ENCODE results near the gene CTNND2.

CTNND2 gene

GRCh38 chr5:11777096-11777495 is 127.2 kb downstream of the CTNND2 start:
- DNase-seq: no peak

DNA sequence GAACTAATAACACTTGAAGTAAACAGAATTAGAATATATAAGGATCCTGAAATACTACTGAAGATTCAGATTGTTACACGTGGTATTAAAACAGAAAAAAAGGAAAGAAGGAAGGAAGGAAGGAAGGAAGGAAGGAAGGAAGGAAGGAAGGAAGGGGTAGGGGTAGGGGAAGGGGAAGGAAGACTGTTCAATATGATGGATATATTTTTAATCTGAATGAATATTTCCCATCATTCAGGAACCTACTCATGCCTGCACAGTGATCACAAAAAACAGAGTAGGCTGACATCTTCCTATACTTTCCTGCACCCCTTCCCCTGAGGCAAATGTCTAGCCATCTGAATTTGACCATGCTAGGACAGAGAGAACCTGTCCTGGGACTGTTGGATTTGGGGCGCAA is 133.9 kb downstream of the CTNND2 start:
- no peak for DNase-seq

DNA sequence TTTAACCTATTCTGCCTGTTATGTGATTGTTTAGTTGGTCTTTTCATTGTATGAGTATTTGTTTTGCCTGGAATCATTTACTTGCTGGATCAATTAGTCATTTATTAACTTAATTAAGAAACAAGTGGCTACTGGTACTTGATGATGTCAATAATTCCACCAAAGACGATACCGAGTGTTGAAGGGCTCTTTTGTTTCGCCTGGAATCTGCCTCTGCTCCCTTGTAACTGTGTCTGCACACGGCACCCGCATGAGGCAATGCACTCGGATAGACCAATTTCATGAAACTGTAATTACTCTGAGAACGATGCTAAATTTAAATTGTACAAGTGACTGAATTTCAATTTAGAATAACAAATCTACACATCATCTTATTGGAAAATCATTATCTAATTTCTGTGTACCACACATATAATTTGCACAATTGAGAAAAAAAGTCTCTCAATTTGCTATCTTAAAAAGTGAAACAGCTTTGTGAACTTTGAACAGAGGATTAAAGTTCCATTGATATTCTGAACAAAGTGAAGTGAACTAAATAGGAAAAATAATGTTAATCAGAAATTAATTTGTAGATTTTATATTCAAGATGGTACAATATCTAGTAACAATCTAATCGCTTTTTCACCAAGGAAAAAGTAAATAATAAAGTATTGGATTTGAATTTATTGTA is 143.2 kb downstream of the CTNND2 start:
- DNase-seq: no peak

- DNase-seq: no peak
Measured at GRCh38 chr5:11758321-11758720, 145.9 kb downstream of the CTNND2 start.

DNA sequence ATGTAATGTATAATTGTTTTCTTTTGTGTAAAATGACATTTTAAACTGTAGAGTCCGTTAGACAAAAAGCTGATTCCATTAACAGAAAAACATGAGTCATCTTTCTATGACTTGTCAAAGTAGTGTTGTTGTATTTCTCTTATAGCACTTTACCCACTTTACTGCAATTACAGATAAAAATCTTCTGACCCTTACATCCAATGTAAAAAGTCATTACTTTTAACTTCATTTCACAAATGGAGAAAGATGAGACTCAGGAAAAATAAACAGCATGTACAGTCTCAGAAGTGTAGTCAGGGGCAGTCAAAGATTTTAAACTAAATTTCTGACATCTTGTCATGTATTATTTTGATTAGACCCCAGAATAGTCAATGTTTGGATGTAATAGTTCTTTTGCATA is 146.6 kb downstream of the CTNND2 start:
- no peak for DNase-seq

- DNase-seq: no peak
Measured at GRCh38 chr5:11737010-11737409, 167.2 kb downstream of the CTNND2 start.

DNA sequence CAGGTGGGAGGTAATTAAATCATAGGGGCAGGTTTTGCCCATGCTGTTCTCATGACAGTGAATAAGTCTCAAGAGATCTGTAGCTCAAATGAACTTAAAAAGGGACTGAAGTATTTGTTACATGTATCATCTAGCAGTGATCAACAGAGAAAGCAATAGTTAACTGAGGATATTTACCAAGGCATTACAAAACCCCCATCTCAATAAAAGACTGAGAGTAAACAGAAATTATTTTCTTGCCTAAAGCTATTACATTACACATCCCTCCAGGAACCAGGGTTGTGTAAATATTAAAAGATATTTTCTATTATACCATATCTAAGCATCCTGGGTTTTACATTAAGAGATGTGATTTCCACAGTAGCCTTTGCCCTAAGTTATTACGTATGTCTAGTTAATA is 169.9 kb downstream of the CTNND2 start:
- DNase-seq: no peak

- no peak for DNase-seq
Measured at GRCh38 chr5:11733840-11734192, 170.4 kb downstream of the CTNND2 start.

GRCh38 chr5:11733185-11733839 is 170.9 kb downstream of the CTNND2 start:
- DNase-seq: no peak

GRCh38 chr5:11724940-11725339 is 179.3 kb downstream of the CTNND2 start:
- no peak for DNase-seq

GRCh38 chr5:11719888-11720481 is 184.3 kb downstream of the CTNND2 start:
- peak in 1 of 2 donors; percentile 8 for DNase-seq

DNA sequence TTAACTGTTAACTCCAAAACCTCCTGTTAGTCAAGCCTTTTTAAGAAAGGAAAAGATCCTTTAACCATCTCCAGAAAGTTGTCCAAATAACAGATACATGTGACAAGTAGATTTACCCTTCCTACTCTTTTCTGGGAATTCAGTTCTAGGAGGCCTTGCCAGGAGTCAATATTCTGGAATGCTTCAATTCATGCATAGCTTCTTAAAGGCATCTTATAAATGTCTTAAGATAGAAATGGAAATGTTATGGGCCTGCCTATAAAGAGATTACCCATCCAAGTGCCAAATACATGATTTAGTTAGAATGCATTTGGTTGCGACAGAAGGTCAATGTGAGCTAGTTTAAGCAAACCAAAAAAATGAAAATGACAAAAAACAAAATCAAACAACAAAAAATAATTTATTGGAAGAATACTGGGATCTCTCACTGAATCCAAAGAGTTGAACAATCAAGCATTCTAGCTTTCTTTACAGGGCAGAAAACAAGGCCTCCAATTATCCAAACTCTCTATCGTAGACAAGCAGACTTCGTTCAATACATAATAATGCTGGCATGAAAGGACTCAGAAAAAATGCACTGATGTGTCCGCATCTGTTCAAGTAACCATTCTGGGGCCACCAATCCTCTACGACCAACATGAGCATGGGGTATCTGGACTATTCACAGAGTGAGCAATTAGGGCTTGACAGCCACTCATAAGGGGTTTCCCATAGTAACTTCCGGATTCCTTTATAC is 188.6 kb downstream of the CTNND2 start:
- no peak for DNase-seq

GRCh38 chr5:11711932-11712331 is 192.3 kb downstream of the CTNND2 start:
- no peak for DNase-seq

DNA sequence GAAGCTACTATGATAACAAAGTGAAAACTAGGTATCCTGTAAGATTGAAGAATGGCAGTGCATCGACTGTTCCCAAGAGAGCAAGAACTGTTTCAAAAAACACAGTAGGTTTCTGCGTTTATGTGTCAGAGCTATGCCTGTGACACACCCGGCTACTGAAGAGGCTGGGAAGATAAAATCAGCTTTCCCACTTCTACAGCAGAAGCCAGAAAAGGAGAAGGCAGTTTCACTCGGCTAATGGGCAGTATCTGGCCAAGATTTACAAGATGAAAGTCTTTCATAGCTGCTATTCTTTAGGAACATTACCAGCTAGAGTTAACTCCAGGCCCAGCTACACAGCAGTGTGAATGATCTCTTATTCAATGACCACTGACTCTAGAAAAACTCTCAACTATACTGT is 195.2 kb downstream of the CTNND2 start:
- DNase-seq: no peak

DNA sequence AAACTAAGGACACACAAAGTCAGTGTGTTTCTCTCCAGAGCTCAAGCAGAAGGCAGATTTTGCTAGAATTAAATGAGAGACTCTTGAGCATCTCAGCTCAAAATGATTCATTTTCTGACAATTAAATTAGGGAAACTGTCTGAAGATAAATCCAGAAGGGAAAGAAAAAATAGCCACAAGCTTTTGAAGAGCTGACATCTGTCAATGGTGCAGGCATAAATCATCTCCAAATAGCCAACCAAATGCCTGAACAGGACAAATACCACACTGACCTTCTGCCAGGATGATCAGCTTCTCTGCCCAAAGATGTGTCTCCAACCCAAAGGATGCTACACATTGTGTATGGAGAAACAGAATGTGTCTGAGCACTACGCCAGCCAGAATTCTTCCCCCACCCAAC is 199.3 kb downstream of the CTNND2 start:
- no peak for DNase-seq

DNA sequence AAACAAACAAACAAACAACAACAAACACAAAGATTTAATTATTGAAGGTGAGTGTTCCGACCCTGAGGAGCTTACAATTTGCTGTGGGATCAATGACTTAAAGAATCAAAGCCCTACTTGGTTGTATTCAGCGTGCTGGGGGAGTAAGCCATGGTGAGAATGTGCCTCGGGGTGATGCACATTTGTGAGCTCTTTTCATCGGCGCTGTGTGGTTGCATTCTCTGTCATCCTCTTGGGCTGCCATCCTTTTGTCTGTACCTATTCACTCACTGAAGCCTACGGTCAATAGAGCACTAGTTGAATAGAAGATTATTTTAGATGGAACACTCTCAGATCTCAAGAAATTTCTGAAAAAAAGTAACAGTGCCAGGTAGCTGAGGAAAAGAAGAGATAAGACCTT is 203.9 kb downstream of the CTNND2 start:
- no peak for DNase-seq

DNA sequence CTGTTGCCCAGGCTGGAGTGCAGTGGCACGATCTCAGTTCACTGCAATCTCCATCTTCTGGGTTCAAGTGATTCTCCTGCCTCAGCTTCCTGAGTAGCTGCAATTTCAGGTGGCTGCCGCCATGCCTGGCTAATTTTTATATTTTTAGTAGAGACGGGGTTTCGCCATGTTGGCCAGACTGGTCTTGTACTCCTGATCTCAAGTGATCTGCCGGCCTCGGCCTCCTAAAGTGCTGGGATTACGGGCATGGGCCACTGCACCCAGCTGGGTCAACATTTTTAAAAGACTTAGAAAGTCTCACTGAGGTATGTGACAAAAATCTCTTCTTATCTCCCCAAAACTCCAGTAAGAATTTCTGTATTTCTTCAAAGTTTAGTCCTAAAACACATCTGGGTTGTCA is 211.6 kb downstream of the CTNND2 start:
- DNase-seq: no peak

DNA sequence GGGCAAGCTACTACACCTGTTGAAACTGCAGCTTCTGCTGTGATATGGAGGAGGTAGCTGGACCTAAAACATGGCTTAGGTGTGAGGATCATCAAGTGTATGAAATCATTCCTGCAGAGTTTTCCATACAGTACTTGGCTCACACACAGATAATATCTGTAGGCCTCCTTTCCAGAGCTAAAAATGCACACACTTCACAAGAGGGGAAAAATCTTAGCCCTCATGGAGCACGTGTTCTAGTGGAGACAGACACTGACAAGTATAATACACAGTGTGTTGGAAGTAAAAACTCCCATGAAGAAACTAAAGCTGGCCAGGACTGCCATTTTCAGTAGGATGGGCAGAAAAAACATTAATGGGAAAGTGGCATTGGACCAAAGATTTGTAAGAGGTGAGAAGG is 216.7 kb downstream of the CTNND2 start:
- DNase-seq: no peak

GRCh38 chr5:11684607-11685006 is 219.6 kb downstream of the CTNND2 start:
- no peak for DNase-seq

GRCh38 chr5:11683666-11684065 is 220.6 kb downstream of the CTNND2 start:
- DNase-seq: no peak

DNA sequence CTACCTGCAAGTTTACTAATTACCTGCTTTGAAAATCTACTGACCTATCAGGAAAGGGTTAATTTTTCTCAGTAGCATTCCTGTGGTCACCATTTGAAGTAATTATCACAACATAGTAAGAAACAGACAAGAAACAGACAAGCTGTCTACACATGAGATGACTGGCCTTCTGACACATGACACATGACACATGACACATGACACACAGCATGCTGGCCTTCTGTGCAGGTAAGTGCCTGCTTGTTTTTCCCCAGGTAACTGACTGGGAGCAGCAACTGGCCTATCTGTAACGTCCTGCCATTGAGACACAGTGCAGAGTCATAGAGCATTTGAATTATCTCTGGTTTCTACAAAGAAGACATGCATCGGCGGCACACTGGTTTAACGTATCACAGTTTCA is 222.4 kb downstream of the CTNND2 start:
- DNase-seq: no peak

GRCh38 chr5:11679676-11680075 is 224.6 kb downstream of the CTNND2 start:
- DNase-seq: no peak

DNA sequence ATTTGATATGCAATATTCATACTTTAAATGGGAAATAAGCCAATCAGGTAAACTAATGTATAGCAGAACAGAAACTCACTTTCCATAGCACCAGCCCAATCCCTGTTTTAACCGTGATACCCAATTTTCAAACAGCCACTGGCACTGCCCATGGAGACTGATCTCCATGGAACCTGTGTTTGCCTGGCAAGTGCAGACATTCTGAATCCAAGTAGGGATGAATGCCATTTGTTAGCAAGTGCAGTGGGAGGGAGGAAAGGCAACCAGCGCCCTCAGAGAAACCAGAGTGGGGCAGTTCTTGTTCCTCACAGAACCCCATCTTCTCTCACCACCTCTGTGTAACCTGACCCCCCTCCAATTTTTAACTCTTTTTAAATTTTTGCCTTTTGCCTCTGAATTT is 229.1 kb downstream of the CTNND2 start:
- DNase-seq: no peak

Measured in stimulated activated CD4-positive, alpha-beta T cell treated with anti-CD3 and anti-CD28 coated beads, Interleukin-2, amount 100 ng/mL, for 24 hours (primary cell).